ENCODE measurements around the gene PRKAA2. TPM values are rescaled to one million over a fixed set of nuclear protein-coding genes. Genes with fewer than 3 reads are reported as not detected.

The PRKAA2 gene
- total and polyA plus RNA-seq, 8 donors: 1.4 to 5.1 (median 3.9) TPM

DNA sequence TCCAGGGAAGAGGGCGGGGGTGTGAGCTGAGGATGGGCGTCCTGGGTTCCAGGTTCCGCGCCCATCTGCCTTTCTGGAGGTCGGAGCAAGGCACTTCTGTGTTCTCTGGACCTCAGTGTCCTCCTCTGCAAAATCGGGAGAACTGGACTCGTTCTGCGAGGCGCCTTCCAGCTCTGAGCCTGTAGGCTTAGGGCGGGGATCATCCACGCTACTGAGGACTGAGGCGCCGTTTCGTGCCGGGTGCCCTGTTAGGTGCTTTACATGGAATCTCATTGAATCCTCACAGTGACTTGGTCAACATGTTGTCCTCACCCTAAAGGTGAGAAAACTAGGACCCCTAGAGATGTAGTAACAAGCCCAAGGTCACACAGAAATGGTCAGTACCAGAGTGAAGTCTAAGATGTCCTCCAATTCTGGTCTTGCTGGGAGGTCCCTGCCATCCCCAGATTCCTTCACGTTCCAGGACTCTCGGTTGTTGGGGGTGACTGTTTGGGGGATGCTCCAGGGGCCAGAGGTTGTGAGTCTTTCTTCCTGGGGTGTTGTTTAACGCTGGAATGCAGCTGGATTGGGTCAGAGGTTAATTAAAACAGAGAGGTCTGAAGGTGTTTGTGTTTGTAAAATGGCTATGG lies 677 bp downstream of the PRKAA2 start:
- ATAC-seq (peak; percentile 62), DNase-seq (no peak)

DNA sequence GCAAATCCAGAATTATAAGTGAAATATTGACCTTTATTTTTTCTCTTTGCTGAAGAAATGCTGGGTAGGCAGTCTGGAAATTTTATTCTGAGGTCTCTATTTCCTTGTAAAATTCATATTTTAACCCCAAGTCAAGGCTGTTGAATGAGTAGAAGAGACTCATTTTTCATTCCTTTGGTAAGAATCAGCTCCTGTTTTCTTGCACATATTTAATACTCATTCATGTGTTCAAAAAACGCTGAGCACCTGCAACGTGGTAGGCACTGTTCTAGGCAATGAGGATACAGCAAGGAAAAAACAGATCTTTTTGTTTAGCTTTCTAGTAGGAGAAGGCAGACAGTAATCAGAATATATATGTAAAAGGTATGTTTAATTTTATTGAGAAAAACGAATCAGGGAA lies 1.5 kb downstream of the PRKAA2 start:
- ATAC-seq: no peak
- Histone ChIP-seq H3K36me3 (no peaks in the 10 kb centered on the region), H3K4me3 (no peak overlapping the region), H3K4me1 (peaks cover 0 to 6% of the 10 kb centered on the region in 2 donors), H3K27me3 (peaks cover 4 to 64% of the 10 kb centered on the region in 2 donors), H3K27ac (no peak overlapping the region), H3K9me3 (no peaks in the 10 kb centered on the region)
- DNase-seq: no peak
- TF ChIP-seq, protein P1, sequence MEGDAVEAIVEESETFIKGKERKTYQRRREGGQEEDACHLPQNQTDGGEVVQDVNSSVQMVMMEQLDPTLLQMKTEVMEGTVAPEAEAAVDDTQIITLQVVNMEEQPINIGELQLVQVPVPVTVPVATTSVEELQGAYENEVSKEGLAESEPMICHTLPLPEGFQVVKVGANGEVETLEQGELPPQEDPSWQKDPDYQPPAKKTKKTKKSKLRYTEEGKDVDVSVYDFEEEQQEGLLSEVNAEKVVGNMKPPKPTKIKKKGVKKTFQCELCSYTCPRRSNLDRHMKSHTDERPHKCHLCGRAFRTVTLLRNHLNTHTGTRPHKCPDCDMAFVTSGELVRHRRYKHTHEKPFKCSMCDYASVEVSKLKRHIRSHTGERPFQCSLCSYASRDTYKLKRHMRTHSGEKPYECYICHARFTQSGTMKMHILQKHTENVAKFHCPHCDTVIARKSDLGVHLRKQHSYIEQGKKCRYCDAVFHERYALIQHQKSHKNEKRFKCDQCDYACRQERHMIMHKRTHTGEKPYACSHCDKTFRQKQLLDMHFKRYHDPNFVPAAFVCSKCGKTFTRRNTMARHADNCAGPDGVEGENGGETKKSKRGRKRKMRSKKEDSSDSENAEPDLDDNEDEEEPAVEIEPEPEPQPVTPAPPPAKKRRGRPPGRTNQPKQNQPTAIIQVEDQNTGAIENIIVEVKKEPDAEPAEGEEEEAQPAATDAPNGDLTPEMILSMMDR (IDR thresholded peaks at IDR 0.05): no peak
- intact Hi-C loops (cut with DNase I): no loop called here

More for the DNA sequence above, 677 bp downstream of the PRKAA2 start:
- Histone ChIP-seq H3K4me3 (peak overlapping the region; percentile 40 to 42), H3K36me3 (no peaks in the 10 kb centered on the region), H3K27me3 (peaks cover 4 to 66% of the 10 kb centered on the region in 2 donors), H3K27ac (no peak overlapping the region), H3K4me1 (peaks cover 0 to 6% of the 10 kb centered on the region in 2 donors), H3K9me3 (no peaks in the 10 kb centered on the region)
- intact Hi-C loops (cut with DNase I): no loop called here
- TF ChIP-seq, protein P1 (IDR thresholded peaks at IDR 0.05): no peak

DNA sequence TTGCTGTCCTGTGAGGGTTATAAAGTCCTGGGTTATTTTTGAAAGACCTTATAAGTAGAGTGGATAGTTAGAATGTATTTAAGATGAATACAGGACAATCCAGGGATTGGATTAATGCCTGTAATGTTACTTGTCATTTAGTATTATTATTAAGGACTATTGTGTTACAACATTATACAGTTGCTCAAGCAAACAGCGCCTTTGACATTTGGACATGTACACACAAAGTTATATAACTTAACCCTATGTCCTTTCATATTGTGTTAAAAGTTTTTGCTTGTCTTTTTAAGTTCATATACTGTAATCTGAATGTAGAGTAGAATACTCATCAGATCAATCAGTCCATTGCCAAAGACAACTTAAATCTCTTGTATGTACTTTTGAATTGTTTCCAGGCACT lies 2.0 kb downstream of the PRKAA2 start:
- intact Hi-C loops (cut with DNase I): no loop called here
- H3K27ac ChIP-seq: no peak overlapping the region
- ATAC-seq (no peak), DNase-seq (no peak)
- H3K4me3 ChIP-seq: no peak overlapping the region
- peaks cover 0 to 6% of the 10 kb centered on the region in 2 donors for H3K4me1 ChIP-seq
- peaks cover 4 to 60% of the 10 kb centered on the region in 2 donors for H3K27me3 ChIP-seq
- TF ChIP-seq, protein P1 (IDR thresholded peaks at IDR 0.05): no peak
- H3K36me3 ChIP-seq: no peaks in the 10 kb centered on the region
- no peaks in the 10 kb centered on the region for H3K9me3 ChIP-seq

DNA sequence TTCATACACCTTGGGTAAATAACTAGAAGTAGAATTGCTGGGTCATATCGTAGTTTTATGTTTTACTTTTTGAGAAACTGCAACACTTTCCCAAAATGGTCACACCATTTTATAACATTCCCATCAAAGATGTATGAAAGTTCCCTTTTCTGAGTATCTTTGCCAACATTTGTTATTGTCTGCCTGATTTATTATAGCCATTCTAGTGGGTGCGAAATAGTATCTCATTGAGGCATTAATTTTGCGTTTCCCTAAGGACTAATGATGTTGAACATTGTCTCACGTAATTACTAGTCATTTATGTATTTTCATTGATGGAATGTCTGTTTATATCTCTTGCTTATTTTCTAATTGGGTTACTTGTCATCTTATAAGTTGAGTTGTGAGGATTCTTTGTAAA lies 3.4 kb downstream of the PRKAA2 start:
- H3K9me3 ChIP-seq: no peaks in the 10 kb centered on the region
- DNase-seq (no peak), ATAC-seq (no peak)
- no peak overlapping the region for H3K27ac ChIP-seq
- peaks cover 4 to 46% of the 10 kb centered on the region in 2 donors for H3K27me3 ChIP-seq
- intact Hi-C loops (cut with DNase I): no loop called here
- H3K4me1 ChIP-seq: peaks cover 0 to 6% of the 10 kb centered on the region in 2 donors
- TF ChIP-seq, protein P1 (IDR thresholded peaks at IDR 0.05): no peak
- H3K36me3 ChIP-seq: no peaks in the 10 kb centered on the region
- H3K4me3 ChIP-seq: no peak overlapping the region

DNA sequence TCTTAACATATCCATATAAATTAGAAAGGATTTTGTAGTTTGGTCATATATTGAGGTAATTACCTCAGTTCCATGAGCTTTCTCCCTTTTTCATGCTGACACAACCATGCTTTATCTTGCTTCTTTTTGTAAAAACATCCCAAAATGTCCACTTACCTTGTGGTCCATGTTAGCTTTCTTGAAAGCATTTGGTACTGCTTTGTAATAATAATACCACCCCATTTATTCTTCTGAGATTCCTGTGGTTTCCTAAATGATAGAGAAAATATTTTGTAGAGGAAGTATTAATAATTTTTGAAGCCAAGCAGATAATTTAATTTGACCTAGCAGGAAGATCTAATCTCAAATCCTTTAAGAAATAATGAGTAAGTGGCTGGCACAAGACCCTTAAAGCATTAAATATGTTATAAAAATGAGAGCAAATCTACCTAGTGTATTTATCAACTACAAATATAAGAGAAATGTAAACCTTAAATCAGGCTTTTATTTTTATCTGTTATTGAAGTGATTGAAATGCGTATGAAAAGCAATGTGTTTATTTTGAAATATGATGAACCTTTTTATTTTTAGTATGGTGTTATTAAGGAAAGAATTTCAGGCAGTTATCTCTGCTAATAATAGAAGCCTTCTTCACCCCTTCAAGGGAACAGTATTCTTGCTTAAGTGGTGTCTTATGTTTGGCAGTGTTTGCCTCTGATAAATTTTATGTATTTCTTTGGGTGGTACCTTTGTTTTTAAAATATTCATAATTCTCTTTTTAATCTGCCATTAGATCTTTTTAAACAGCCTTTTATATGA lies 9.2 kb downstream of the PRKAA2 start:
- no peaks in the 10 kb centered on the region for H3K36me3 ChIP-seq
- H3K27me3 ChIP-seq: no peaks in the 10 kb centered on the region
- TF ChIP-seq, protein P1 (IDR thresholded peaks at IDR 0.05): no peak
- no peak overlapping the region for H3K27ac ChIP-seq
- no peaks in the 10 kb centered on the region for H3K4me1 ChIP-seq
- ATAC-seq (no peak), DNase-seq (no peak)
- intact Hi-C loops (cut with DNase I): no loop called here
- no peak overlapping the region for H3K4me3 ChIP-seq
- H3K9me3 ChIP-seq: peaks cover 0 to 17% of the 10 kb centered on the region in 2 donors
